Testis (tissue), 3 donors: ENCODE data around the gene TMEM179B. TPM values are rescaled to one million over a fixed set of nuclear protein-coding genes. Genes with fewer than 3 reads are reported as not detected.
A peak's percentile ranks its signal among the peaks of the same experiment; 100 is the strongest.

Experiments used
- DNase-seq: peaks from one replicate; pipeline ENCODE4 v3.0.0-alpha.2; 2019
- H3K27ac ChIP-seq, 2 donors: fragments of 200-600 bp; sonication (generic); one replicate each; pipeline ENCODE4 v1.5.1; 2019
- H3K27me3 ChIP-seq: fragments of 200-600 bp; sonication (generic); one replicate; pipeline ENCODE4 v1.5.1; 2019
- H3K36me3 ChIP-seq: fragments of 200-600 bp; sonication (generic); one replicate; pipeline ENCODE4 v1.5.1; 2017; ENCODE audit warnings: low read depth; ENCODE audit errors: missing control alignments
- H3K4me1 ChIP-seq: fragments of 200-600 bp; sonication (generic); one replicate; pipeline ENCODE4 v1.5.1; 2019
- H3K4me3 ChIP-seq, 2 donors: fragments of 200-600 bp; sonication (generic); one replicate each; pipeline ENCODE4 v1.5.1; 2017 to 2019
- H3K9me3 ChIP-seq: fragments of 200-600 bp; sonication (generic); one replicate; pipeline ENCODE4 v1.5.1; 2017
- CTCF ChIP-seq, 3 experiments: fragments of 450-650 bp in 2 of 3; fragments of 200-600 bp in 1 of 3; sonication (generic) in 1 of 3; IDR thresholded peaks; one replicate each; pipeline ENCODE4 v1.5.1; 2016 to 2019; ENCODE audit warnings: antibody characterized with exemption in 3 of 3, mild to moderate bottlenecking in 2 of 3, moderate library complexity in 1 of 3
- POLR2A ChIP-seq: fragments of 450-650 bp; IDR thresholded peaks from one replicate; pipeline ENCODE4 v1.6.1; 2017; ENCODE audit warnings: antibody characterized with exemption, mild to moderate bottlenecking, moderate library complexity
- WGBS, 2 donors: methylation state at CpG; one replicate each; pipeline ENCODE4 v1.1.5; 2018; 5-methylcytosine and 5-hydroxymethylcytosine counted together
- intact Hi-C: fragments of 100-400 bp; cut with DNase I; formaldehyde crosslinking; loops from one replicate; pipeline ENCODE4 v1.15.1; 2023; ENCODE audit warnings: low total_unique reads
- polyA plus RNA-seq: library from polyadenylated mRNA; stranded (reverse); fragments of 350-450 nt; fragmentation: Illumina TruSeq; extraction: RNeasy Lipid Tissue Mini Kit (QIAGEN cat#74804); gene quantifications from one replicate; pipeline ENCODE4 v1.2.3, GENCODE V29; 2014; ENCODE audit warnings: low read depth, low replicate concordance; ENCODE audit not compliant: insufficient read depth
- total RNA-seq, 2 donors: library from RNA; depleted of rRNA; stranded (reverse); fragments of >200 nt; gene quantifications; one replicate each; pipeline ENCODE4 v1.2.3, GENCODE V29; 2016

TMEM179B gene
- total and polyA plus RNA-seq, 3 donors from 2014 or later = 87.0 to 124 (median 119) TPM

GRCh38 chr11:62830904-62831519 lies 43.8 kb downstream of the TMEM179B start:
- Histone ChIP-seq H3K27ac (peak overlapping the region; percentile 93 to 97), H3K27me3 (no peaks in the 10 kb centered on the region), H3K4me3 (peak overlapping the region; percentile 99), H3K4me1 (peaks cover 10% of the 10 kb centered on the region), H3K36me3 (no peaks in the 10 kb centered on the region), H3K9me3 (no peaks in the 10 kb centered on the region)
- no peak for DNase-seq
- TF ChIP-seq CTCF (IDR thresholded peaks at IDR 0.05) = no peak
- TF ChIP-seq POLR2A = no peak
- intact Hi-C loops = no loop called here
- WGBS, 2 donors = 0% methylated on average over 15 to 32 of the region's 33 CpGs

GRCh38 chr11:62831520-62832335 lies 44.5 kb downstream of the TMEM179B start, which contains the start of gene STX5:
Gene STX5, minus strand, starts transcription at chr11:62832051. Its CDS starts 808 bp downstream, at chr11:62831243.
- H3K36me3 ChIP-seq = no peaks in the 10 kb centered on the region
- intact Hi-C loops = no loop called here
- 0% methylated on average over 43 to 65 of the region's 65 CpGs for WGBS, 2 donors
- H3K4me3 ChIP-seq = peak within 1 kb of the TSS; percentile 99
- peak; percentile 100 for DNase-seq
- no peaks in the 10 kb centered on the region for H3K27me3 ChIP-seq
- H3K4me1 ChIP-seq = peaks cover 10% of the 10 kb centered on the region
- peak within 1 kb of the TSS; percentile 93 to 97 for H3K27ac ChIP-seq
- H3K9me3 ChIP-seq = no peaks in the 10 kb centered on the region
- TF ChIP-seq POLR2A = peak; percentile 54
- TF ChIP-seq CTCF (IDR thresholded peaks at IDR 0.05) = no peak

- Histone ChIP-seq H3K4me1 (peaks cover 10% of the 10 kb centered on the region), H3K27ac (peak within 1 kb of the TSS; percentile 93 to 97), H3K4me3 (peak within 1 kb of the TSS; percentile 99), H3K36me3 (no peaks in the 10 kb centered on the region), H3K27me3 (no peaks in the 10 kb centered on the region), H3K9me3 (no peaks in the 10 kb centered on the region)
- TF ChIP-seq CTCF (IDR thresholded peaks at IDR 0.05) (no peak), POLR2A (no peak)
- WGBS, 2 donors = 7 to 8% methylated on average over 35 to 40 of the region's 40 CpGs
- intact Hi-C loops = no loop called here
- DNase-seq = peak; percentile 61
These were observed 45.4 kb downstream of the TMEM179B start, which contains the start of gene TEX54 for GRCh38 chr11:62832336-62833234. Gene TEX54, minus strand, starts transcription at chr11:62832841.

- Histone ChIP-seq H3K9me3 (no peaks in the 10 kb centered on the region), H3K4me1 (peaks cover 10% of the 10 kb centered on the region), H3K27ac (no peak overlapping the region), H3K27me3 (no peaks in the 10 kb centered on the region), H3K36me3 (no peaks in the 10 kb centered on the region), H3K4me3 (no peak overlapping the region)
- WGBS, 2 donors = 77 to 92% methylated on average over 8 of the region's 8 CpGs
- intact Hi-C loops = no loop called here
- no peak for TF ChIP-seq CTCF (IDR thresholded peaks at IDR 0.05)
- TF ChIP-seq POLR2A = no peak
- no peak for DNase-seq
These were observed 48.1 kb downstream of the TMEM179B start for GRCh38 chr11:62835336-62835735.
